ENCODE results near the gene PARD3.
"Not testable (repeated sequence)": the region's sequence is repeated elsewhere in the genome, so short reads cannot be mapped to it uniquely, and the experiment has no call there.

PARD3 gene

DNA sequence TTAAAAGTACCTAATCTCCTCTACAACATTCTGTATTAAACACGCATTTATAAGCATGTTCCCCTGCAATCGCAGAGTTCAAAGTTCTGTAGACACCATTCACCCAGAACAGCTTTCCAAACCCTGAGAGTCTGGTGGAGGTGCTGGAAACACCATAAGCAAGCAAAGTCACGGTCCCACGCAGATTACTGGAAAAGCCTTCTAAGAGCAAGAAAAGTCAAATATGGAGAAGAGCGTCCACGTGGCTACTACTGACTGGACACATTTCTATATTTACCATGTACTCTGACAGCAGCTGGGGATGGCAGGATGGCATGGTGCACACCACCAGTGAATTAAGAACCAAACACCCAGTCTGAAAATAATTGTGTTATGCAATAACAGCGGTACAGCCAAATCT, 97.7 kb downstream of the PARD3 start:
- in situ Hi-C loops (cut with MboI; ENCODE audit: low sequenced_read_pairs) = no loop called here

- in situ Hi-C loops (cut with MboI; ENCODE audit: low sequenced_read_pairs) = no loop called here
These were observed 98.1 kb downstream of the PARD3 start for GRCh38 chr10:34716958-34717357.

DNA sequence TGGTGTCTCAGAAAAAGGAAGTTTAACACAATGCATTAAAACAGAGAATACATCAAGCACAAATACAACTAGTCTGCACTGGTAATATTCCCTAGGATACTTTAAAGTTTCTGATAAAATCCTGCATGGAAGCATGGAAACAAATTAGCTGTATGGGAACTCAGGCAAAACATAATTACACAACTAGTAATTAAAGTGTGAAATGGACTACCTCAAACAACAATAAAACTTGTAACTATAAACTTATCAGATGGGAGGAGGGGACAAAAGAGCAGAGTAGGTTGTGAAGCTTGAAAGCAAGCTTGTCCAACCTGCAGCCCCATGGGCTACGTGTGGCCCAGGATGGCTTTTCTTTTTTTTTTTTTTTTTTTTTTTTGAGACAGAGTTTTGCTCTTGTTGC, 98.9 kb downstream of the PARD3 start:
- in situ Hi-C loops (cut with MboI; ENCODE audit: low sequenced_read_pairs) = no loop called here

DNA sequence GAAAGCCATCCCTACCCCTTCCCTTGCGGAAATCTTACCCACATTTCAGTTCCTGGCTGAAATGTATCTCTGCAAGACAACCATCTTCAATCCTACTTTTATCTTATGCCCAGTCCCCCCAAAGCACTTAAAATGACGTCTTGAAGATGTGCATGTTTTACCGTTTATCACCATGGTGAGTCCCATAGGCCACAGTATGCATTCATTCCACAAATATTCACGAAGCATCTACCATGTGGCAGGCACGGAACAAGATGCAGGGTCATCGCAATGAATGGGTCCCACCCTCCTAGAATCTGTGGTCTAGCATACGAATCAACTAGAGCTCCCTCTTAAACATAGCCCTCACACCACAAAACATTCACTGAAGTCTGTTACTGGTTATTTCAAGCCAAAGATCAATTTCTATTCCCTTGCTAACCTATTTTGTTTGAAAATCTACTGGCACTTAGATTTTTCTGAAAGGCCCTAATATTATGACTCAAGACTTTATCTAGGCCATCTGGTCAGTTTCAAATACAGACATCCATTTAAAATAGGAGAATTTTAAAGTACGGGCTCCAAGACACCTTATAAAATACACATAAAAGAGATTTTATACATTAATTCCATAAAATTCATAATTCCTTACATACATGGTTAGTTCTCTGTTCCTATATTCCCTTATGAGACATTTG, 99.4 kb downstream of the PARD3 start:
- in situ Hi-C loops (cut with MboI; ENCODE audit: low sequenced_read_pairs) = no loop called here

- in situ Hi-C loops (cut with MboI; ENCODE audit: low sequenced_read_pairs) = no loop called here
These were observed 101.2 kb downstream of the PARD3 start for GRCh38 chr10:34713875-34714274.

- in situ Hi-C loops (cut with MboI; ENCODE audit: low sequenced_read_pairs) = no loop called here
These were observed 103.6 kb downstream of the PARD3 start for GRCh38 chr10:34711500-34711899.

DNA sequence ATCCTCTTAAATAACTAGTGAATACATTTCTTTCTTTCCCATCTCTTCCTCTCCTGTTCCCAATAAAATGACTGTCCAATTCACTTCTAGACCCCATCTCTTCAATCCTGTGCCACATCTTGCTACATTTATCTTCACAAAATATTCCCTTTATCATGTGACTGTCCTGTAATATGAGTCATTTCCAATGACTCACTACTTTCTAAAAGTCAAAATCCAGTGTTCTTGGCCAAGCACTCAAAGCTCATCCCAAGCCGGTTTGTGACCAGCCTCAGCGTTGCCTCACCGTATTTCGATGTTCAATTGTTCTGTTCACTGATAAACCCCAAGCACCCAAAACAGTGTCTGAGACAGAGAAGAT, 104.7 kb downstream of the PARD3 start:
- in situ Hi-C loops (cut with MboI; ENCODE audit: low sequenced_read_pairs) = no loop called here

- in situ Hi-C loops (cut with MboI; ENCODE audit: low sequenced_read_pairs) = no loop called here
These were observed 105.3 kb downstream of the PARD3 start for GRCh38 chr10:34709637-34710390.

GRCh38 chr10:34707656-34708055, 107.4 kb downstream of the PARD3 start:
- in situ Hi-C loops (cut with MboI; ENCODE audit: low sequenced_read_pairs) = no loop called here

DNA sequence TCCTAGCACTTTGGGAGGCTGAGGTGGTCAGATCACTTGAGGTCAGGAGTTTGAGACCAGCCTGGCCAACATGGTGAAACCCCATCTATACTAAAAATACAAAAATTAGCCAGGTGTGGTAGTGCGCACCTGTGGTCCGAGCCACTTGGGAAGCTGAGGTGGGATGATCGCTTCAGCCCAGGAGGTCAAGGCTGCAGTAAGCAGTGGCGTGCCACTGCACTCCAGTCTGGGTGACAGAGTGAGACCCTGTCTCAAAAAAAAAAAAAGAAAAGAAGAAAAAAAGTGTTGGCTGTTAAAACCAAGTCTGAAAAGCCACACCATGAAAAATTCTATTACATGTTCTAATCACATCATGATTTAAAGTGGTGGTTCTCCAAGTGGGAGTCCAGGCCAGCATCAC, 108.1 kb downstream of the PARD3 start:
- in situ Hi-C loops (cut with MboI; ENCODE audit: low sequenced_read_pairs) = not testable (repeated sequence)

DNA sequence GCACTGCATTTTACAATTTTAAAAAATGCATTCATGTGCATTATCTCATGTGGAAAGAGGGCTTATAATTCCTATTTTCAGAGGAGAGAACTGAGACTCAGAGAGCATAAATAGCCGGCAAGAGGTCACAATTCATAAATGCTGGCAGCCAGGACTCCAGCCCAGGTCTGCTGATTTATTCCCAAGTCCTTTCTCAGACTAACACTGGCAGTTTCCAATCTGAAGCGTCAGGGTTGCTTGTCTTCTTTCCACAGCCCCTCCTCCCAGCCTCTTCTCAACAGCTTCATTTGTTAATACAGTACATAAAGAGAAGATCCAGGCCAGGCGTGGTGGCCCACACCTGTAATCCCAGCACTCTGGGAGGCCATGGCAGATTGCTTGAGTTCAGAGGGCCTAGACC, 108.9 kb downstream of the PARD3 start:
- in situ Hi-C loops (cut with MboI; ENCODE audit: low sequenced_read_pairs) = no loop called here

GRCh38 chr10:34705563-34705962, 109.5 kb downstream of the PARD3 start:
- in situ Hi-C loops (cut with MboI; ENCODE audit: low sequenced_read_pairs) = no loop called here

GRCh38 chr10:34704526-34705184, 110.4 kb downstream of the PARD3 start:
- in situ Hi-C loops (cut with MboI; ENCODE audit: low sequenced_read_pairs) = no loop called here

GRCh38 chr10:34702982-34703381, 112.1 kb downstream of the PARD3 start:
- in situ Hi-C loops (cut with MboI; ENCODE audit: low sequenced_read_pairs) = no loop called here

DNA sequence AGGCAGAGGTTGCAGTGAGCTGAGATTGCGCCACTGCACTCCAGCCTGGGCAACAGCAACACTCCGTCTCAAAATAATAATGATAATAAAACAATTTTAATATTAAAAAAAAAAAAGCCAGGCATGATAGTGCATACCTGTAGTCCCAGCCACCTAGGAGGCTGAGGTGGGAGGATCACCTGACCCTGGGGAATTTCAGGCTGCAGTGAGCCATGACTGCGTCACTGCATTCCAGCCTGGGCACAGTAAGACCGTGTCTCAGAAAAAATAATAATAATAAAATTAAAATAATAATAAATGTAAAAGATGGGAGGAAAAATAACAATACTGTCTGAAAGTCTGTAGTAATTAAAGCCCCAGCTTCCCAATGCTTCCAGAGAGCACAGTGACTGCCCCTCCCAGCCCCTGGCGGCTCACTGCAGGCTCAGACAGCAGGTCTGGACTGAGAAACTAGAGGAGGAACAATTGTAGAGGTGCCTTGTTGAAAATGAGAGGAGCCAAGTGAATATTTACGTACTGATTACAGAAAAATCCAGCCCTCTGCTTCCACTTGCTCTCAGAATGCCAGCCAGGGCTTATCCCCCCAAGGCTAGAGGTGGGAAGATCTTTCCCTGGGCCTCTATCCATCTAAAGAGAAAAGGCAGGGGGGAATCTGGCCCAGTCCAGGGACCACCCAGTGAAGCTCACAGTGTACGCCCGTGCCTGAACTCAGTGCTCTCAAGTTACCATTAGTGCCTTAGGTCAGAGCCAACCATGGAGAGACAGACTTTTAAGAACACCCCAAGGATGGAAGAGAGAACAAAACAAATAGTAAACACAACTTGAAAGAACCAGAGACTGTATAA, 112.8 kb downstream of the PARD3 start:
- in situ Hi-C loops (cut with MboI; ENCODE audit: low sequenced_read_pairs) = no loop called here

DNA sequence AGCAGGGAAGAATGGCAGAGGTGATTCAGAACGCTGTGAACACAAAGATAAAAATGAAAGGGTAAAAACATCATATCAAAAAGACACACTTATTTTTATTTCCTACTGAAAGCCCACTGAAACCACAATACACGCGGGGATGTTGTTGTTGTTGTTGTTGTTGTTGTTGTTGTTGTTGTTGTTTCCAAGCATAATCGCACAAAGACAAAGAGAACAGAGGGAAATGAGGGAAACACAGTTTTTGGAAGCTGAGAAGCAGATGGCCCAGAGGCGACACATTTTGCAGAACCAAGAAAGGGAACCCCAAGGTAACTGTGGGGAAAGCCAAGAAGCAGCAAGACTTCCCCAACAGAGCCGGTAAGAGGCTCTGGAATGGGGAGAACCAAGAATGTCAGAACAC, 113.9 kb downstream of the PARD3 start:
- in situ Hi-C loops (cut with MboI; ENCODE audit: low sequenced_read_pairs) = no loop called here

- in situ Hi-C loops (cut with MboI; ENCODE audit: low sequenced_read_pairs) = not testable (repeated sequence)
These were observed 114.3 kb downstream of the PARD3 start for GRCh38 chr10:34700752-34701151.

DNA sequence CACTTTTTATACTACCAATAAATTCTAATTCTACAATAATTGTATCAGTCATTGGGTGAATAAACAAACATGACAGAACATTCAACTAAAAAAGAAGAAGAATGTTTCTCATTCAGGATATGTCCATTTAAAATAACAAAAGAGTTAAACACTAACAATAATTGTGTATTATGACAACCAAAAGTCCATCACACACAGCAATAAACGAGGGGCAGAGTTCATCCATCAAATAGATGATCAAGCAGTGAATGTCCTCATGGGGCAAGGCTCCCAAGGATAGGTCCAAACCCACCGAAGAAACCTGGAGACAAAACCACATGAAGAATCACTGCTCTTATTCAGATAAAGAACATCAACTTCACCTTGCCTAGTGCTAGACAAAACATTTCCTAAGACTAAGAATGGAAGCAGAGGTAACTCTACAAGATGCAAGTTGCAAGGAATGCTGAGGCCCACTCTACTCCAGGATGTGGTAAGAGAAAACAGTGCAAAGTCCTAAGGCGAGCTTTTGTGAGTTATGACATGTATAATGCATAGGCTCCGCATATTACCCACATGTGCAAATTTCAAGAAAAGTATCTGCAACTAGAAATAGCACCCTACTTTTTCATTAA, 115.1 kb downstream of the PARD3 start:
- in situ Hi-C loops (cut with MboI; ENCODE audit: low sequenced_read_pairs) = no loop called here

DNA sequence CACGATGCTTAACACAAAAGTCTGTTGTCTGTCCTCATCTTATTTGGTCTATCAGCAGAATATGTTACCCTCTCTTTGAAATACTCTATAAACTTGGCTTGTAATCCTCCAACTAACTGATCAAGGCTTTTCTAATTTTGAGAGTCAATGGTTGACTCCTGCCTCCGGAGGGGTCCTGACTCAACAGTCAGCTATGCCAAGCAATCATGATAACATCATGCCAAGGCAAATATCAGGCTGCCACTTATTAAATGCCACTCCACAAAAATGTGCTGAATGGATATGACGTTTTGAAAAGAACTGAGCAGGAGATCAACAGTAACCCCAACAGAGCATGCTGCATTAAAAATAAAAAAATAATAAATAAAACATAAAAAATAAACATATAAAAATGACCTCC, 116.1 kb downstream of the PARD3 start:
- in situ Hi-C loops (cut with MboI; ENCODE audit: low sequenced_read_pairs) = no loop called here

DNA sequence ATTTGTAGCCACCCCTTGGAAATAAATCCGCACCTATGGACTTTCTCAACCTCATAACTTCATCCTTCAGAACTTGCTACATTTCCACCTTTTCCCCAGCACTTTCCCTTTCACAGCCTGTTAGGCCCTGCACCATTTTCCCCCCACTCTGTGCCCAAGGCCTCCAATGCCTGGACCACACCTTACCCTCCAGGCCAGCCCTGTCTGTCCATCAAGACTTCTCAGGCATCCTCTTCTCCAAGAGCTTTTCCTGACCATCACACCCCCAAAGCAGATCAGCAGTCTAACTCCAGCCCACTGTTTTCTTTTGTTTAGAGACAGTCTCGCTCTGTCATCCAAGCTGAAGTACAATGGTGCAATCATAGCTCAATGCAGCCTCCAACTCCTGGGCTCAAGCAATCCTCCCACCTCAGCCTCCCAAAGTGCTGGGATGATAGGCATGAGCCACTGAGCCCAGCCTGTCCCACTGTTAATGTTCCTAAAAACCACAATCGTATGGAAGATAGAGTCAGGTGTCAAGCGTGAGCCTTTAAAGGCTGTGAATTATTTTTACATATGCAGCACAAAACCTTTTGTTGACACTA, 116.8 kb downstream of the PARD3 start:
- in situ Hi-C loops (cut with MboI; ENCODE audit: low sequenced_read_pairs) = no loop called here
